ENCODE data around the gene MESD. TPM values are rescaled to one million over a fixed set of nuclear protein-coding genes. Genes with fewer than 3 reads are reported as not detected.

MESD gene
- total RNA-seq, 1 experiment from 2014 or later: 28.2 TPM

- DNase-seq (ENCODE audit: low read depth, low spot score) (no peak), ATAC-seq (no peak)
- no TSS peak for BruUV-seq (replicated peaks)
- POLR2A ChIA-PET: no interaction called here
- no peak overlapping the region for H3K27ac ChIP-seq (ENCODE audit: low read length)
- CTCF ChIA-PET: no interaction called here
- H3K4me3 ChIP-seq (ENCODE audit: low read depth in 2 of 2, low read length in 2 of 2): no peak overlapping the region
- no peaks in the 10 kb centered on the region for H3K27me3 ChIP-seq (ENCODE audit: control insufficient read depth, insufficient read depth, low read length)
- no peak for TF ChIP-seq REST (IDR thresholded peaks at IDR 0.05; ENCODE audit: insufficient read depth in 1 of 2, low read depth in 2 of 2, low read length in 1 of 2)
- H3K9me3 ChIP-seq (ENCODE audit: control insufficient read depth, insufficient read depth, low read depth, low read length): no peaks in the 10 kb centered on the region
- H3K36me3 ChIP-seq (ENCODE audit: control insufficient read depth, insufficient read depth, low read length): no peaks in the 10 kb centered on the region
- intact Hi-C loops (cut with micrococcal nuclease; ENCODE audit: unreplicated experiment) (no loop called here), in situ Hi-C loops (cut with HindIII; ENCODE audit: low pct_unique_long_range_greater_than_20kb, low sequenced_read_pairs) (no loop called here)
- H3K4me1 ChIP-seq (ENCODE audit: control insufficient read depth, insufficient read depth, low read length): no peaks in the 10 kb centered on the region
Measured at GRCh38 chr15:80932989-80933388, 56.6 kb downstream of the MESD start.

DNA sequence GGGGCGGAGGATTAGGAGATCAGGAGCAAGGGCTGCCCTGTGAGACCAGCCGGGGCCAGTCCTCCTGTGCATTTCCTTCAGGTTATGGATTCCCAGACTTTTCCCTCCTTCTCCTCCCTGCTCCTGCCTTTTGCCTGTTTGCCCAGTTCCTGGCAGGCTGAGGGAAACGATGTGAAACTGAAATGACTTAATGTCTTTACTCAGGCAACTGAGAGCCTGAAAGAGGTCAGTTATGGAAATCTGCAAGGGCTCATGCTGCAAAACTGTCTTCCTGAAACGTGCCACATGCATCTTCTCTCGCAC is 57.2 kb downstream of the MESD start:
- ChIA-PET CTCF (no interaction called here), POLR2A (no interaction called here)
- TF ChIP-seq, protein P1, sequence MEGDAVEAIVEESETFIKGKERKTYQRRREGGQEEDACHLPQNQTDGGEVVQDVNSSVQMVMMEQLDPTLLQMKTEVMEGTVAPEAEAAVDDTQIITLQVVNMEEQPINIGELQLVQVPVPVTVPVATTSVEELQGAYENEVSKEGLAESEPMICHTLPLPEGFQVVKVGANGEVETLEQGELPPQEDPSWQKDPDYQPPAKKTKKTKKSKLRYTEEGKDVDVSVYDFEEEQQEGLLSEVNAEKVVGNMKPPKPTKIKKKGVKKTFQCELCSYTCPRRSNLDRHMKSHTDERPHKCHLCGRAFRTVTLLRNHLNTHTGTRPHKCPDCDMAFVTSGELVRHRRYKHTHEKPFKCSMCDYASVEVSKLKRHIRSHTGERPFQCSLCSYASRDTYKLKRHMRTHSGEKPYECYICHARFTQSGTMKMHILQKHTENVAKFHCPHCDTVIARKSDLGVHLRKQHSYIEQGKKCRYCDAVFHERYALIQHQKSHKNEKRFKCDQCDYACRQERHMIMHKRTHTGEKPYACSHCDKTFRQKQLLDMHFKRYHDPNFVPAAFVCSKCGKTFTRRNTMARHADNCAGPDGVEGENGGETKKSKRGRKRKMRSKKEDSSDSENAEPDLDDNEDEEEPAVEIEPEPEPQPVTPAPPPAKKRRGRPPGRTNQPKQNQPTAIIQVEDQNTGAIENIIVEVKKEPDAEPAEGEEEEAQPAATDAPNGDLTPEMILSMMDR (IDR thresholded peaks at IDR 0.05): no peak
- TF ChIP-seq SIN3A (IDR thresholded peaks at IDR 0.05; ENCODE audit: borderline replicate concordance, insufficient read depth, low read depth, low read length) (no peak), REST (IDR thresholded peaks at IDR 0.05; ENCODE audit: insufficient read depth in 1 of 2, low read depth in 2 of 2, low read length in 1 of 2) (no peak), TCF7L2 (IDR thresholded peaks at IDR 0.05; ENCODE audit: low read depth, low read length) (no peak), POLR2AphosphoS5 (IDR thresholded peaks at IDR 0.05; ENCODE audit: low read depth, low read length) (no peak)
- H3K4me1 ChIP-seq (ENCODE audit: control insufficient read depth, insufficient read depth, low read length): no peaks in the 10 kb centered on the region
- in situ Hi-C loops (cut with HindIII; ENCODE audit: low pct_unique_long_range_greater_than_20kb, low sequenced_read_pairs) (no loop called here), intact Hi-C loops (cut with micrococcal nuclease; ENCODE audit: unreplicated experiment) (no loop called here)
- H3K36me3 ChIP-seq (ENCODE audit: control insufficient read depth, insufficient read depth, low read length): no peaks in the 10 kb centered on the region
- H3K27ac ChIP-seq (ENCODE audit: low read length): no peak overlapping the region
- no peak overlapping the region for H3K4me3 ChIP-seq (ENCODE audit: low read depth in 2 of 2, low read length in 2 of 2)
- ATAC-seq: 0 out of 2 replicates have a peak, but pooled peaks have one; percentile 48
- H3K27me3 ChIP-seq (ENCODE audit: control insufficient read depth, insufficient read depth, low read length): no peaks in the 10 kb centered on the region
- BruUV-seq (replicated peaks): no TSS peak
- no peak for DNase-seq (ENCODE audit: low read depth, low spot score)
- H3K9me3 ChIP-seq (ENCODE audit: control insufficient read depth, insufficient read depth, low read depth, low read length): no peaks in the 10 kb centered on the region
